Endodermal cell (in vitro differentiated cells): ENCODE data around the gene ZBTB46. TPM values are rescaled to one million over a fixed set of nuclear protein-coding genes. Genes with fewer than 3 reads are reported as not detected.

Experiments
- DNase-seq: peaks from one replicate; pipeline ENCODE4 v3.0.0-alpha.2; 2017
- H3K27ac ChIP-seq: 2 replicates; pipeline ENCODE4 v1.5.1; 2013; ENCODE audit warnings: mild to moderate bottlenecking, low read depth, low read length, moderate library complexity
- H3K27me3 ChIP-seq: 2 replicates; pipeline ENCODE4 v1.6.1; 2013; ENCODE audit warnings: mild to moderate bottlenecking, low read length, moderate library complexity; ENCODE audit not compliant: insufficient read depth, control insufficient read depth, poor library complexity, severe bottlenecking
- H3K36me3 ChIP-seq: 2 replicates; pipeline ENCODE4 v1.7.0; 2013; ENCODE audit warnings: mild to moderate bottlenecking, low read length, moderate library complexity; ENCODE audit not compliant: control insufficient read depth, insufficient read depth
- H3K4me1 ChIP-seq: one replicate; pipeline ENCODE4 v1.7.0; 2013; ENCODE audit warnings: low read length; ENCODE audit not compliant: control insufficient read depth, insufficient read depth
- H3K4me3 ChIP-seq: 2 replicates; pipeline ENCODE4 v1.5.1; 2013; ENCODE audit warnings: mild to moderate bottlenecking, low read length, moderate library complexity
- H3K9ac ChIP-seq: 2 replicates; pipeline ENCODE4 v1.6.1; 2013; ENCODE audit warnings: mild to moderate bottlenecking, low read length, moderate library complexity; ENCODE audit not compliant: poor library complexity, severe bottlenecking; ENCODE audit errors: extremely low read depth
- H3K9me3 ChIP-seq: 2 replicates; pipeline ENCODE4 v1.6.1; 2013; ENCODE audit warnings: mild to moderate bottlenecking, low read length, moderate library complexity; ENCODE audit not compliant: control insufficient read depth
- H3K27ac Mint-ChIP-seq: 2 replicates; pipeline ENCODE4 v1.8.0; 2020; ENCODE audit warnings: mixed read lengths
- H3K27me3 Mint-ChIP-seq: 2 replicates; pipeline ENCODE4 v1.8.0; 2021; ENCODE audit warnings: mild to moderate bottlenecking, mixed read lengths; ENCODE audit not compliant: insufficient read depth
- H3K36me3 Mint-ChIP-seq: 2 replicates; pipeline ENCODE4 v1.8.0; 2020; ENCODE audit warnings: low read depth, mixed read lengths
- H3K4me1 Mint-ChIP-seq: 2 replicates; pipeline ENCODE4 v1.8.0; 2020; ENCODE audit warnings: mixed read lengths
- H3K4me3 Mint-ChIP-seq: 2 replicates; pipeline ENCODE4 v1.8.0; 2020; ENCODE audit warnings: mild to moderate bottlenecking, moderate library complexity, mixed read lengths
- H3K9me3 Mint-ChIP-seq: 2 replicates; pipeline ENCODE4 v1.8.0; 2020; ENCODE audit warnings: mild to moderate bottlenecking, mixed read lengths
- WGBS, 2 experiments: methylation state at CpG; one replicate each; pipeline versions ENCODE4 v1.1.5 to v1.1.7; 2013; ENCODE audit warnings: missing lambda C conversion rate in 2 of 2, mixed read lengths in 1 of 2; ENCODE audit not compliant: insufficient coverage in 1 of 2, insufficient read length in 1 of 2; 5-methylcytosine and 5-hydroxymethylcytosine counted together
- total RNA-seq, 2 donors: library from RNA; stranded (reverse); fragmentation: NEBNext Ultra II Directional in 1 of 2; extraction: Animal tissue kit (Norgen Biotek cat#: 25700) in 1 of 2; gene quantifications; 2 replicates in 1 of 2; 3 replicates in 1 of 2; pipeline ENCODE4 v1.2.1, GENCODE V29; 2021
- TF ChIP-seq, protein P1 (sequence below): fragments of 200-600 bp; sonication (generic); conservative IDR thresholded peaks from 2 replicates; pipeline ENCODE4 v1.5.0; 2021; ENCODE audit warnings: antibody characterized with exemption, mild to moderate bottlenecking

Gene ZBTB46
- total RNA-seq, 2 donors from 2014 or later, result 24.9 to 25.9 TPM

- H3K4me1 Mint-ChIP-seq, result no peaks in the 10 kb centered on the region
- 49 to 55% methylated on average over 13 to 43 of the region's 43 CpGs for WGBS, 2 experiments
- Histone ChIP-seq H3K27ac (no peak overlapping the region), H3K4me1 (peaks cover 8% of the 10 kb centered on the region), H3K9ac (no peak overlapping the region), H3K27me3 (no peaks in the 10 kb centered on the region), H3K9me3 (no peaks in the 10 kb centered on the region), H3K36me3 (peaks cover 27% of the 10 kb centered on the region), H3K4me3 (no peak overlapping the region)
- TF ChIP-seq, protein P1, sequence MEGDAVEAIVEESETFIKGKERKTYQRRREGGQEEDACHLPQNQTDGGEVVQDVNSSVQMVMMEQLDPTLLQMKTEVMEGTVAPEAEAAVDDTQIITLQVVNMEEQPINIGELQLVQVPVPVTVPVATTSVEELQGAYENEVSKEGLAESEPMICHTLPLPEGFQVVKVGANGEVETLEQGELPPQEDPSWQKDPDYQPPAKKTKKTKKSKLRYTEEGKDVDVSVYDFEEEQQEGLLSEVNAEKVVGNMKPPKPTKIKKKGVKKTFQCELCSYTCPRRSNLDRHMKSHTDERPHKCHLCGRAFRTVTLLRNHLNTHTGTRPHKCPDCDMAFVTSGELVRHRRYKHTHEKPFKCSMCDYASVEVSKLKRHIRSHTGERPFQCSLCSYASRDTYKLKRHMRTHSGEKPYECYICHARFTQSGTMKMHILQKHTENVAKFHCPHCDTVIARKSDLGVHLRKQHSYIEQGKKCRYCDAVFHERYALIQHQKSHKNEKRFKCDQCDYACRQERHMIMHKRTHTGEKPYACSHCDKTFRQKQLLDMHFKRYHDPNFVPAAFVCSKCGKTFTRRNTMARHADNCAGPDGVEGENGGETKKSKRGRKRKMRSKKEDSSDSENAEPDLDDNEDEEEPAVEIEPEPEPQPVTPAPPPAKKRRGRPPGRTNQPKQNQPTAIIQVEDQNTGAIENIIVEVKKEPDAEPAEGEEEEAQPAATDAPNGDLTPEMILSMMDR, result no peak
- peaks cover 17% of the 10 kb centered on the region for H3K36me3 Mint-ChIP-seq
- H3K27me3 Mint-ChIP-seq, result peaks cover 1% of the 10 kb centered on the region
- H3K4me3 Mint-ChIP-seq, result peak overlapping the region; percentile 11
- DNase-seq, result peak; percentile 78
- no peak overlapping the region for H3K27ac Mint-ChIP-seq
- H3K9me3 Mint-ChIP-seq, result no peaks in the 10 kb centered on the region
These were observed 92.9 kb downstream of the ZBTB46 start for GRCh38 chr20:63737945-63738686.

- H3K4me1 Mint-ChIP-seq, result no peaks in the 10 kb centered on the region
- H3K36me3 ChIP-seq, result peaks cover 30% of the 10 kb centered on the region
- H3K27me3 ChIP-seq, result no peaks in the 10 kb centered on the region
- H3K9me3 Mint-ChIP-seq, result no peaks in the 10 kb centered on the region
- peaks cover 17% of the 10 kb centered on the region for H3K36me3 Mint-ChIP-seq
- WGBS, 2 experiments, result 59% methylated on average over 21 of the region's 26 CpGs; no CpG with 5 or more reads in 1 of the 2 experiments
- no peak overlapping the region for H3K4me3 Mint-ChIP-seq
- DNase-seq, result no peak
- H3K27me3 Mint-ChIP-seq, result peaks cover 1% of the 10 kb centered on the region
- H3K4me3 ChIP-seq, result no peak overlapping the region
- TF ChIP-seq, protein P1, result no peak
- H3K27ac Mint-ChIP-seq, result no peak overlapping the region
- H3K9me3 ChIP-seq, result no peaks in the 10 kb centered on the region
- H3K27ac ChIP-seq, result no peak overlapping the region
- no peak overlapping the region for H3K9ac ChIP-seq
- peaks cover 8% of the 10 kb centered on the region for H3K4me1 ChIP-seq
These were observed 93.4 kb downstream of the ZBTB46 start for GRCh38 chr20:63737695-63737944.

DNA sequence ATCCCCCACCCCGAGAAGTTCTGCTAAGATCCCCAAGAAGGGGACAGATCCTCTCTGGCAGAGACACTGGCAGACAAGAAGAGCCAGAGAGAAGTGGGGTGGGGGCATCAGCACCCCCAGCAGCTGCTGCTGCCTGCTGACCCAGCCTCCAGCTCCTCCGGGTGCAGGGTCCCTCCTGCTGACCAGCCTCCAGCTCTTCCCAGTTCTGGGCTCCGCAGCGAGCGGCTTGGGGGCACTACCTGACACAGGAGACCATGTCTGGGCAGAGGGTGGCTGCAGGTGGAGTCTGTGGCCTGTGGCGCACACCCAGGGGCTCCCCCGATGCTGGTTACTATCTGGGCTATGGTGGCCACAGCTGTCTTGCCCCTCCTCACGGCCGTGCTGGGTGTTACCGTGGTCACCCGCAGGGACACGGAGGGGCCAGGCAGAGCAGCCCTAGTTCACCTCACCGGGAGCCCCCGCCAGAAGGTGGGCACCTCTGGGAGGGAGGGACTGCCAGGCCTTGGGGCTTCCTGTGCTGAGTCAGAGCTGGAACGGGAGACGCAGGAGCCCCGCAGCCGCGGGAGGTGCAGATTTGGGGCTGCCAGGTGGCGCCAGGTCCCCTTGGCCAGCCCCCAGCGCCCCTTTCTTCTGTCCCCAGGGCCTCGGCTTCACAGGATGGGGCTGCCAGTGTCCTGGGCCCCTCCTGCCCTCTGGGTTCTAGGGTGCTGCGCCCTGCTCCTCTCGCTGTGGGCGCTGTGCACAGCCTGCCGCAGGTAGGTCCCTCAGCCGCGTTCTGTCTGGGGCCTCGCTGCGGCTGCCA is 94.0 kb downstream of the ZBTB46 start:
- no peak overlapping the region for H3K9ac ChIP-seq
- H3K4me1 Mint-ChIP-seq, result no peaks in the 10 kb centered on the region
- peaks cover 1% of the 10 kb centered on the region for H3K27me3 Mint-ChIP-seq
- H3K36me3 Mint-ChIP-seq, result peaks cover 17% of the 10 kb centered on the region
- no peaks in the 10 kb centered on the region for H3K9me3 Mint-ChIP-seq
- peaks cover 26% of the 10 kb centered on the region for H3K36me3 ChIP-seq
- DNase-seq, result peak; percentile 76
- no peaks in the 10 kb centered on the region for H3K9me3 ChIP-seq
- TF ChIP-seq, protein P1, result no peak
- no peak overlapping the region for H3K4me3 Mint-ChIP-seq
- no peak overlapping the region for H3K27ac Mint-ChIP-seq
- WGBS, 2 experiments, result 59 to 69% methylated on average over 22 to 30 of the region's 30 CpGs
- no peak overlapping the region for H3K27ac ChIP-seq
- H3K4me1 ChIP-seq, result peaks cover 8% of the 10 kb centered on the region
- no peak overlapping the region for H3K4me3 ChIP-seq
- no peaks in the 10 kb centered on the region for H3K27me3 ChIP-seq
